Osteoblast (primary cell): ENCODE data around the gene RASSF9. TPM values are rescaled to one million over a fixed set of nuclear protein-coding genes. Genes with fewer than 3 reads are reported as not detected.

Source experiments
- DNase-seq: peaks from one replicate; pipeline ENCODE4 v3.0.0; 2011; ENCODE audit warnings: low spot score, mixed read lengths; ENCODE audit not compliant: insufficient read length; ENCODE audit errors: missing footprints
- H2AFZ ChIP-seq: 2 replicates; pipeline ENCODE4 v1.6.0; 2011; ENCODE audit warnings: mild to moderate bottlenecking, low read length
- H3K27ac ChIP-seq: 2 replicates; pipeline ENCODE4 v1.5.1; 2011; ENCODE audit warnings: mild to moderate bottlenecking, low read depth, low read length, moderate library complexity
- H3K27me3 ChIP-seq: 2 replicates; pipeline ENCODE4 v1.6.0; 2012; ENCODE audit warnings: mild to moderate bottlenecking, control low read depth, inconsistent platforms, low read length, moderate library complexity; ENCODE audit not compliant: insufficient read depth
- H3K36me3 ChIP-seq: 2 replicates; pipeline ENCODE4 v1.5.1; 2011; ENCODE audit warnings: mild to moderate bottlenecking, low read length, control low read depth, moderate library complexity; ENCODE audit not compliant: insufficient read depth
- H3K4me1 ChIP-seq: 2 replicates; pipeline ENCODE4 v1.5.1; 2011; ENCODE audit warnings: mild to moderate bottlenecking, low read length, control low read depth, moderate library complexity; ENCODE audit not compliant: insufficient read depth
- H3K4me2 ChIP-seq: 2 replicates; pipeline ENCODE4 v1.6.0; 2011; ENCODE audit warnings: mild to moderate bottlenecking, low read length; ENCODE audit not compliant: insufficient read depth
- H3K4me3 ChIP-seq: fragments of 200-600 bp; sonication (generic); 3 replicates; pipeline ENCODE4 v1.5.1; 2012; ENCODE audit warnings: mild to moderate bottlenecking, low read length, inconsistent platforms; ENCODE audit not compliant: insufficient read depth
- H3K79me2 ChIP-seq: 2 replicates; pipeline ENCODE4 v1.6.0; 2012; ENCODE audit warnings: mild to moderate bottlenecking, low read length, control low read depth, inconsistent platforms; ENCODE audit not compliant: insufficient read depth
- H3K9me3 ChIP-seq: 2 replicates; pipeline ENCODE4 v1.5.1; 2011; ENCODE audit warnings: low read depth, low read length, control low read depth
- H4K20me1 ChIP-seq: 2 replicates; pipeline ENCODE4 v1.6.0; 2012; ENCODE audit warnings: mild to moderate bottlenecking, low read length, control low read depth; ENCODE audit not compliant: insufficient read depth
- total RNA-seq: library from RNA; depleted of rRNA; stranded (reverse); fragments of >200 nt; gene quantifications from 2 replicates; pipeline ENCODE4 v1.2.3, GENCODE V29; 2012
- TF ChIP-seq, protein P1 (sequence below): IDR thresholded peaks from 2 replicates; pipeline ENCODE4 v1.5.1; 2011; ENCODE audit warnings: mild to moderate bottlenecking, low read depth, low read length, moderate library complexity; ENCODE audit errors: extremely low read depth

Gene RASSF9
- total RNA-seq, 1 donor, result 5.8 TPM

GRCh38 chr12:85759091-85759490, 77.1 kb downstream of the RASSF9 start:
- TF ChIP-seq, protein P1, sequence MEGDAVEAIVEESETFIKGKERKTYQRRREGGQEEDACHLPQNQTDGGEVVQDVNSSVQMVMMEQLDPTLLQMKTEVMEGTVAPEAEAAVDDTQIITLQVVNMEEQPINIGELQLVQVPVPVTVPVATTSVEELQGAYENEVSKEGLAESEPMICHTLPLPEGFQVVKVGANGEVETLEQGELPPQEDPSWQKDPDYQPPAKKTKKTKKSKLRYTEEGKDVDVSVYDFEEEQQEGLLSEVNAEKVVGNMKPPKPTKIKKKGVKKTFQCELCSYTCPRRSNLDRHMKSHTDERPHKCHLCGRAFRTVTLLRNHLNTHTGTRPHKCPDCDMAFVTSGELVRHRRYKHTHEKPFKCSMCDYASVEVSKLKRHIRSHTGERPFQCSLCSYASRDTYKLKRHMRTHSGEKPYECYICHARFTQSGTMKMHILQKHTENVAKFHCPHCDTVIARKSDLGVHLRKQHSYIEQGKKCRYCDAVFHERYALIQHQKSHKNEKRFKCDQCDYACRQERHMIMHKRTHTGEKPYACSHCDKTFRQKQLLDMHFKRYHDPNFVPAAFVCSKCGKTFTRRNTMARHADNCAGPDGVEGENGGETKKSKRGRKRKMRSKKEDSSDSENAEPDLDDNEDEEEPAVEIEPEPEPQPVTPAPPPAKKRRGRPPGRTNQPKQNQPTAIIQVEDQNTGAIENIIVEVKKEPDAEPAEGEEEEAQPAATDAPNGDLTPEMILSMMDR, result no peak
- DNase-seq, result no peak
- Histone ChIP-seq H3K9me3 (no peaks in the 10 kb centered on the region), H3K79me2 (no peaks in the 10 kb centered on the region), H3K27ac (no peak overlapping the region), H3K27me3 (no peaks in the 10 kb centered on the region), H3K4me1 (no peaks in the 10 kb centered on the region), H3K4me2 (no peak overlapping the region), H4K20me1 (no peaks in the 10 kb centered on the region), H3K4me3 (no peak overlapping the region), H2AFZ (no peak overlapping the region), H3K36me3 (no peaks in the 10 kb centered on the region)

- H3K27ac ChIP-seq, result no peak overlapping the region
- H4K20me1 ChIP-seq, result no peaks in the 10 kb centered on the region
- no peaks in the 10 kb centered on the region for H3K79me2 ChIP-seq
- DNase-seq, result no peak
- TF ChIP-seq, protein P1, result peak; percentile 44
- H2AFZ ChIP-seq, result peak overlapping the region; percentile 22
- no peaks in the 10 kb centered on the region for H3K27me3 ChIP-seq
- H3K4me3 ChIP-seq, result no peak overlapping the region
- H3K4me2 ChIP-seq, result no peak overlapping the region
- no peaks in the 10 kb centered on the region for H3K36me3 ChIP-seq
- no peaks in the 10 kb centered on the region for H3K9me3 ChIP-seq
- no peaks in the 10 kb centered on the region for H3K4me1 ChIP-seq
These were observed 80.4 kb downstream of the RASSF9 start for GRCh38 chr12:85755760-85756159.

Other genes starting within 250 kb of the RASSF9 start
- not detected in 2 replicates for gene NTS, start 37.9 kb upstream of the RASSF9 start, total RNA-seq